ENCODE data around the gene UBXN7. TPM values are rescaled to one million over a fixed set of nuclear protein-coding genes. Genes with fewer than 3 reads are reported as not detected.
"Not testable (repeated sequence)": the region's sequence is repeated elsewhere in the genome, so short reads cannot be mapped to it uniquely, and the experiment has no call there.

The UBXN7 gene
- total RNA-seq, 1 experiment from 2014 or later: 61.7 TPM

DNA sequence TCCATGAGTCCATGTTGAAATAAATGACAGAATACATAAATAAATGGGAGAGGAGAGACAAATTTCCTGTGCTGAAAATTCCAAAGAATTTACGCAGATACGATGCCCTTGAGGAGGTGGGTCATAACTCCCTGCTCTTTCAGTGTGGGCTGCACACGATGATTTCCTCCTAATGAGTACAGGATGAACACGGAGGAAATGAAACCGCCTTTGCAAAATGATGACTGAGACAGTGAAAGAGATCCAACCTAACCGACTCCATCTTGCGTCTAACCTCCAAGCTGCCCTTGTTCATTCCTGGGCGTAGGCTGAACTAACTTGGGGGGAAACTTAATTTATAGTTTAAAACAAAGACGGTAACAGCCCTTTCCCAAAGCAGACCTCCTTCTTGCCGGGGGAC lies 129.7 kb downstream of the UBXN7 start:
- H3K9me3 ChIP-seq (ENCODE audit: control insufficient read depth, insufficient read depth, low read depth, low read length); CTCF ChIA-PET; H3K4me1 ChIP-seq (ENCODE audit: control insufficient read depth, insufficient read depth, low read length); DNase-seq (ENCODE audit: low read depth, low spot score); in situ Hi-C loops (cut with HindIII; ENCODE audit: low pct_unique_long_range_greater_than_20kb, low sequenced_read_pairs); BruUV-seq (replicated peaks); H3K27ac ChIP-seq (ENCODE audit: low read length); H3K27me3 ChIP-seq (ENCODE audit: control insufficient read depth, insufficient read depth, low read length); H3K36me3 ChIP-seq (ENCODE audit: control insufficient read depth, insufficient read depth, low read length); ATAC-seq; POLR2A ChIA-PET; H3K4me3 ChIP-seq (ENCODE audit: low read depth in 2 of 2, low read length in 2 of 2); intact Hi-C loops (cut with micrococcal nuclease; ENCODE audit: unreplicated experiment): not testable (repeated sequence)

DNA sequence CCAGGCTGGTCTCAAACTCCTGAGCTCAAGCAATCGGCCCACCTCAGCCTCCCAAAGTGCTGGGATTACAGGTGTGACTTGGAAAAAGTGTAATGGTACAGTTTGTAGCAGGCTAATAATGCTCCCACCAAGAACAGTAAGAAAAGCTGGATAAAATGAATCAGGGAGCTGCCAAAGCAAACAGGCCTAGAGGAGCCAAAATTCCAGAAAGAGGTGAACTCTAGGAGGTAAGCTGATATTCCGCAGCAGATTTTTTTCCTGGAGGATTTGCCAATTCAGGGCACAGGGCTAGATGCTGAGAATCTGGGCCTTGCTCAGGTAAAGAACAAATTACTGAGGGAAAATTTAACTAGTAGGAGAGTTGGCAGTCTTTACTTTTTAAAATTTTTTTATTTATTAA lies 133.7 kb downstream of the UBXN7 start:
- Histone ChIP-seq H3K27me3 (ENCODE audit: control insufficient read depth, insufficient read depth, low read length) (no peaks in the 10 kb centered on the region), H3K9me3 (ENCODE audit: control insufficient read depth, insufficient read depth, low read depth, low read length) (no peaks in the 10 kb centered on the region), H3K36me3 (ENCODE audit: control insufficient read depth, insufficient read depth, low read length) (no peaks in the 10 kb centered on the region), H3K4me3 (ENCODE audit: low read depth in 2 of 2, low read length in 2 of 2) (no peak overlapping the region), H3K4me1 (ENCODE audit: control insufficient read depth, insufficient read depth, low read length) (no peaks in the 10 kb centered on the region), H3K27ac (ENCODE audit: low read length) (no peak overlapping the region)
- ATAC-seq: no peak
- ChIA-PET CTCF (no interaction called here), POLR2A (no interaction called here)
- in situ Hi-C loops (cut with HindIII; ENCODE audit: low pct_unique_long_range_greater_than_20kb, low sequenced_read_pairs): no loop called here
- intact Hi-C loops (cut with micrococcal nuclease; ENCODE audit: unreplicated experiment): no loop called here
- DNase-seq (ENCODE audit: low read depth, low spot score): no peak
- BruUV-seq (replicated peaks): no TSS peak
- TF ChIP-seq TCF7L2 (IDR thresholded peaks at IDR 0.05; ENCODE audit: low read depth, low read length) (no peak), POLR2AphosphoS5 (IDR thresholded peaks at IDR 0.05; ENCODE audit: low read depth, low read length) (no peak), SIN3A (IDR thresholded peaks at IDR 0.05; ENCODE audit: borderline replicate concordance, insufficient read depth, low read depth, low read length) (no peak)
- TF ChIP-seq, protein P1, sequence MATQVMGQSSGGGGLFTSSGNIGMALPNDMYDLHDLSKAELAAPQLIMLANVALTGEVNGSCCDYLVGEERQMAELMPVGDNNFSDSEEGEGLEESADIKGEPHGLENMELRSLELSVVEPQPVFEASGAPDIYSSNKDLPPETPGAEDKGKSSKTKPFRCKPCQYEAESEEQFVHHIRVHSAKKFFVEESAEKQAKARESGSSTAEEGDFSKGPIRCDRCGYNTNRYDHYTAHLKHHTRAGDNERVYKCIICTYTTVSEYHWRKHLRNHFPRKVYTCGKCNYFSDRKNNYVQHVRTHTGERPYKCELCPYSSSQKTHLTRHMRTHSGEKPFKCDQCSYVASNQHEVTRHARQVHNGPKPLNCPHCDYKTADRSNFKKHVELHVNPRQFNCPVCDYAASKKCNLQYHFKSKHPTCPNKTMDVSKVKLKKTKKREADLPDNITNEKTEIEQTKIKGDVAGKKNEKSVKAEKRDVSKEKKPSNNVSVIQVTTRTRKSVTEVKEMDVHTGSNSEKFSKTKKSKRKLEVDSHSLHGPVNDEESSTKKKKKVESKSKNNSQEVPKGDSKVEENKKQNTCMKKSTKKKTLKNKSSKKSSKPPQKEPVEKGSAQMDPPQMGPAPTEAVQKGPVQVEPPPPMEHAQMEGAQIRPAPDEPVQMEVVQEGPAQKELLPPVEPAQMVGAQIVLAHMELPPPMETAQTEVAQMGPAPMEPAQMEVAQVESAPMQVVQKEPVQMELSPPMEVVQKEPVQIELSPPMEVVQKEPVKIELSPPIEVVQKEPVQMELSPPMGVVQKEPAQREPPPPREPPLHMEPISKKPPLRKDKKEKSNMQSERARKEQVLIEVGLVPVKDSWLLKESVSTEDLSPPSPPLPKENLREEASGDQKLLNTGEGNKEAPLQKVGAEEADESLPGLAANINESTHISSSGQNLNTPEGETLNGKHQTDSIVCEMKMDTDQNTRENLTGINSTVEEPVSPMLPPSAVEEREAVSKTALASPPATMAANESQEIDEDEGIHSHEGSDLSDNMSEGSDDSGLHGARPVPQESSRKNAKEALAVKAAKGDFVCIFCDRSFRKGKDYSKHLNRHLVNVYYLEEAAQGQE (IDR thresholded peaks at IDR 0.05; ENCODE audit: insufficient read depth in 1 of 2, low read depth in 2 of 2, low read length in 1 of 2): no peak
- TF ChIP-seq, protein P2, sequence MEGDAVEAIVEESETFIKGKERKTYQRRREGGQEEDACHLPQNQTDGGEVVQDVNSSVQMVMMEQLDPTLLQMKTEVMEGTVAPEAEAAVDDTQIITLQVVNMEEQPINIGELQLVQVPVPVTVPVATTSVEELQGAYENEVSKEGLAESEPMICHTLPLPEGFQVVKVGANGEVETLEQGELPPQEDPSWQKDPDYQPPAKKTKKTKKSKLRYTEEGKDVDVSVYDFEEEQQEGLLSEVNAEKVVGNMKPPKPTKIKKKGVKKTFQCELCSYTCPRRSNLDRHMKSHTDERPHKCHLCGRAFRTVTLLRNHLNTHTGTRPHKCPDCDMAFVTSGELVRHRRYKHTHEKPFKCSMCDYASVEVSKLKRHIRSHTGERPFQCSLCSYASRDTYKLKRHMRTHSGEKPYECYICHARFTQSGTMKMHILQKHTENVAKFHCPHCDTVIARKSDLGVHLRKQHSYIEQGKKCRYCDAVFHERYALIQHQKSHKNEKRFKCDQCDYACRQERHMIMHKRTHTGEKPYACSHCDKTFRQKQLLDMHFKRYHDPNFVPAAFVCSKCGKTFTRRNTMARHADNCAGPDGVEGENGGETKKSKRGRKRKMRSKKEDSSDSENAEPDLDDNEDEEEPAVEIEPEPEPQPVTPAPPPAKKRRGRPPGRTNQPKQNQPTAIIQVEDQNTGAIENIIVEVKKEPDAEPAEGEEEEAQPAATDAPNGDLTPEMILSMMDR (IDR thresholded peaks at IDR 0.05): no peak

Other genes with a start within 250 kb of the UBXN7 start
- gene ZDHHC19, start 221.0 kb downstream of the UBXN7 start, total RNA-seq (2021; ENCODE audit: unreplicated experiment): 0.33 TPM
- gene SLC51A, start 215.9 kb downstream of the UBXN7 start, total RNA-seq (2021; ENCODE audit: unreplicated experiment): not detected
- gene PCYT1A, start 144.7 kb downstream of the UBXN7 start, total RNA-seq (2021; ENCODE audit: unreplicated experiment): 96.8 TPM
- 41.4 TPM for gene DYNLT2B, start 114.2 kb downstream of the UBXN7 start, total RNA-seq (2021; ENCODE audit: unreplicated experiment)
- not detected for gene TM4SF19, start 94.0 kb downstream of the UBXN7 start, total RNA-seq (2021; ENCODE audit: unreplicated experiment)
- gene RNF168, start 71.3 kb upstream of the UBXN7 start, total RNA-seq (2021; ENCODE audit: unreplicated experiment): 21.3 TPM
- gene SMCO1, start 82.9 kb upstream of the UBXN7 start, total RNA-seq (2021; ENCODE audit: unreplicated experiment): not detected
- gene WDR53, start 136.1 kb upstream of the UBXN7 start, total RNA-seq (2021; ENCODE audit: unreplicated experiment): 18.6 TPM
- 21.6 TPM for gene FBXO45, start 136.2 kb upstream of the UBXN7 start, total RNA-seq (2021; ENCODE audit: unreplicated experiment)
- gene NRROS, start 207.3 kb upstream of the UBXN7 start, total RNA-seq (2021; ENCODE audit: unreplicated experiment): 8.8 TPM